ENCODE measurements around the gene RRP15.

- TF ChIP-seq CTCF (IDR thresholded peaks at IDR 0.05) (no peak), EP300 (IDR thresholded peaks at IDR 0.05) (no peak)
Observed at GRCh38 chr1:218257371-218257770, 27.7 kb upstream of the RRP15 start.
